ENCODE results near the gene ZMYND10.
"Not testable (repeated sequence)": the region's sequence is repeated elsewhere in the genome, so short reads cannot be mapped to it uniquely, and the experiment has no call there.

Gene ZMYND10

GRCh38 chr3:50324351-50325112, 21.0 kb downstream of the ZMYND10 start:
- DNase-seq = peak; percentile 79

- DNase-seq = no peak
Observed at GRCh38 chr3:50323614-50324199, 21.8 kb downstream of the ZMYND10 start.

GRCh38 chr3:50323092-50323600, 22.4 kb downstream of the ZMYND10 start:
- DNase-seq = no peak

GRCh38 chr3:50322386-50323091, 23.0 kb downstream of the ZMYND10 start, which contains the start of gene HYAL2:
TSS of gene HYAL2 (minus strand) at chr3:50322745. CDS start at chr3:50320489, 2,256 bp downstream.
- no peak for DNase-seq

GRCh38 chr3:50322115-50322385, 23.5 kb downstream of the ZMYND10 start:
- DNase-seq = no peak

GRCh38 chr3:50321336-50322114, 24.0 kb downstream of the ZMYND10 start:
- peak; percentile 87 for DNase-seq

- DNase-seq = peak; percentile 62
Observed at GRCh38 chr3:50320853-50321335, 24.6 kb downstream of the ZMYND10 start.

GRCh38 chr3:50319894-50320625, 25.5 kb downstream of the ZMYND10 start:
- no peak for DNase-seq

GRCh38 chr3:50319181-50319893, 26.2 kb downstream of the ZMYND10 start:
- DNase-seq = no peak

- no peak for DNase-seq
Observed at GRCh38 chr3:50318615-50319014, 26.9 kb downstream of the ZMYND10 start.

- no peak for DNase-seq
Observed at GRCh38 chr3:50318163-50318562, 27.4 kb downstream of the ZMYND10 start.

GRCh38 chr3:50317300-50317699, 28.2 kb downstream of the ZMYND10 start:
- DNase-seq = no peak

GRCh38 chr3:50316657-50317242, 28.8 kb downstream of the ZMYND10 start:
- no peak for DNase-seq

GRCh38 chr3:50314816-50315215, 30.7 kb downstream of the ZMYND10 start:
- DNase-seq = no peak

GRCh38 chr3:50314342-50314741, 31.2 kb downstream of the ZMYND10 start:
- DNase-seq = no peak

- DNase-seq = not testable (repeated sequence)
Observed at GRCh38 chr3:50312041-50312440, 33.5 kb downstream of the ZMYND10 start.

- DNase-seq = no peak
Observed at GRCh38 chr3:50304601-50305000, 40.9 kb downstream of the ZMYND10 start.

- DNase-seq = peak; percentile 55
Observed at GRCh38 chr3:50303013-50303815, 42.3 kb downstream of the ZMYND10 start, which contains the start of gene HYAL1. TSS of gene HYAL1 (minus strand) at chr3:50303574. CDS start at chr3:50302956, 618 bp downstream.

GRCh38 chr3:50302095-50303012, 43.2 kb downstream of the ZMYND10 start:
- no peak for DNase-seq
